22Rv1 (cell line): ENCODE data around the gene PALLD.

Experiments used
- ZFX ChIP-seq: fragments of 450-650 bp; IDR thresholded peaks from 2 replicates; pipeline ENCODE4 v1.6.1; 2017; ENCODE audit warnings: antibody characterized with exemption, borderline replicate concordance
- TF ChIP-seq, protein P1 (sequence below): fragments of 450-650 bp; IDR thresholded peaks from 2 replicates; pipeline ENCODE4 v1.5.1; 2017; ENCODE audit warnings: mild to moderate bottlenecking

DNA sequence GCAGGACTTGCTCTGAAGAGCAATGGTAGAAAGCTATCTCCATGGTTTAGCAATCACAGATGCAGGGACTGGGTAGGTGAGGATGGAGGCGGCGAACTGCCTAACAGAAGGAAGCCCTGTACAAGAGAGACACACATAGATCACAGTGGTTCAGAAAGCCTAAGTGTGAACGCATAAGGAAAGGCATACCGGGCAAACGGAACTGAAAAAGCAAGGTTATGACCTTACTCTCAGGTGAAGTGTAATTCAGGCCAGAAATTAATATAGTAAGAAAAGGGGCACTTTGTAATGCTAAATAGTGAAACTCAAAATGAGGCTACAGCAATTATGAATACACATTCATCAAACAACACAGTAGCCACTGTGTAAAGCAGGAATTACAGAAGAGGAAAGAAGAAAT is 126.6 kb downstream of the PALLD start:
- TF ChIP-seq, protein P1, sequence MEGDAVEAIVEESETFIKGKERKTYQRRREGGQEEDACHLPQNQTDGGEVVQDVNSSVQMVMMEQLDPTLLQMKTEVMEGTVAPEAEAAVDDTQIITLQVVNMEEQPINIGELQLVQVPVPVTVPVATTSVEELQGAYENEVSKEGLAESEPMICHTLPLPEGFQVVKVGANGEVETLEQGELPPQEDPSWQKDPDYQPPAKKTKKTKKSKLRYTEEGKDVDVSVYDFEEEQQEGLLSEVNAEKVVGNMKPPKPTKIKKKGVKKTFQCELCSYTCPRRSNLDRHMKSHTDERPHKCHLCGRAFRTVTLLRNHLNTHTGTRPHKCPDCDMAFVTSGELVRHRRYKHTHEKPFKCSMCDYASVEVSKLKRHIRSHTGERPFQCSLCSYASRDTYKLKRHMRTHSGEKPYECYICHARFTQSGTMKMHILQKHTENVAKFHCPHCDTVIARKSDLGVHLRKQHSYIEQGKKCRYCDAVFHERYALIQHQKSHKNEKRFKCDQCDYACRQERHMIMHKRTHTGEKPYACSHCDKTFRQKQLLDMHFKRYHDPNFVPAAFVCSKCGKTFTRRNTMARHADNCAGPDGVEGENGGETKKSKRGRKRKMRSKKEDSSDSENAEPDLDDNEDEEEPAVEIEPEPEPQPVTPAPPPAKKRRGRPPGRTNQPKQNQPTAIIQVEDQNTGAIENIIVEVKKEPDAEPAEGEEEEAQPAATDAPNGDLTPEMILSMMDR, result no peak
- TF ChIP-seq ZFX, result no peak
